GM19351 (cell line): ENCODE measurements around the gene DCDC2B.
"Not testable (repeated sequence)": the region's sequence is repeated elsewhere in the genome, so short reads cannot be mapped to it uniquely, and the experiment has no call there.

ENCODE experiments used
- ATAC-seq: cut with Tn5 transposase; IDR thresholded peaks from one replicate; pipeline ENCODE4 v1.9.1; 2021; ENCODE audit warnings: mild to moderate bottlenecking, moderate library complexity; ENCODE audit not compliant: unreplicated experiment

The DCDC2B gene

DNA sequence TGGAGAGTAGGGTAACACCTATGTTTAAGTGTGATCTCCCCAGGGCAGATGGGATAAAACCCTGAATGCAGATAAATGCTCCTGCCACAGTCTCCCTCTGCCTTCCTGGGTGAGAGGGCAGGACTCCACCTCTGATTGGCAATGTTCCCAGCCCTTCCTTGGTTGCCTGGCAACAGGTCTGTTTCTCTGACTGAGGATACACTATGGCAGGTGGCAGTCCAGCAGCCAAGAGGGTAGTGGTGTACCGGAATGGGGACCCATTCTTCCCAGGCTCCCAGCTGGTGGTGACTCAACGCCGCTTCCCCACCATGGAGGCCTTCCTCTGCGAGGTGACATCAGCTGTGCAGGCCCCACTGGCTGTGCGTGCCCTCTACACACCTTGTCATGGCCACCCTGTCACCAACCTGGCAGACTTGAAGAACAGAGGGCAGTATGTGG lies at the start of gene DCDC2B:
Gene DCDC2B, plus strand, starts transcription at position 199 of the 438 bp plus-strand sequence. Its CDS starts 5 bp downstream, at position 204.
- ATAC-seq: no peak

DNA sequence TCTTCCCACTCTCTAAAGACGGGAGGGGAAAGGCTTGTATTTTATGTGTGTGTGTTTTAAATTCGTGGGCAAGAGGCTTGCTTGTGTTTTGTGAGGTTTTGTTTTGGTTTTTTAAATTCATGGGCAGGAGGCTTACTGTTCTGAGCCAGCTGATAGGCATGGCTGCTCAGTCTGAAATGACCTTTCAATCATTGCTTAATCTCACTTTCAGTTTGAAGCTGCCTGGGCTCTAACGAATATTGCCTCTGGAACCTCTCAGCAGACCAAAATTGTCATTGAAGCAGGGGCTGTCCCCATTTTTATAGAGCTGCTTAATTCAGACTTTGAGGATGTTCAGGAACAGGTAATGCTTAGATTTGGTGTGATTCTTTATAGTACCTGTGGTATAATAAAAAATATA lies 49.7 kb upstream of the DCDC2B start:
- ATAC-seq: no peak

DNA sequence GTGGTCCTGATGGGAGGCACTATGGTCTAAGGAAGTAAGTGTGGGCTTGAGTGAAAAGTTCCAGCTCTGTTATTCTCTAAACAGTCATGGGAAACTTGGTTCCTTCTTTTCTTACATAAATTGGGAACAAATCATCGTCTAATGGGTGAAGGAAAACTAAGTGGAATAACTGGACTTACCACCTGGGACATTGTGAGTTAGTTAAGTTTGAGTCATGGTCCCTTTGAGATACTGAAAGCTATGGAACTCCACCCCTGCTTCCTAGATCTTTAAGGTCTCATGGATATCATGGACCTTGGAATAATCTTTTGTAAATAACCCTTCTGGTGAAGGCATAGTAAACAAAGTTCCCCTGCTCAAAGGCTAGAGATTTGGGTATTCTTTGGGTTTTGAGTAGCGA lies 45.5 kb upstream of the DCDC2B start:
- ATAC-seq: no peak

DNA sequence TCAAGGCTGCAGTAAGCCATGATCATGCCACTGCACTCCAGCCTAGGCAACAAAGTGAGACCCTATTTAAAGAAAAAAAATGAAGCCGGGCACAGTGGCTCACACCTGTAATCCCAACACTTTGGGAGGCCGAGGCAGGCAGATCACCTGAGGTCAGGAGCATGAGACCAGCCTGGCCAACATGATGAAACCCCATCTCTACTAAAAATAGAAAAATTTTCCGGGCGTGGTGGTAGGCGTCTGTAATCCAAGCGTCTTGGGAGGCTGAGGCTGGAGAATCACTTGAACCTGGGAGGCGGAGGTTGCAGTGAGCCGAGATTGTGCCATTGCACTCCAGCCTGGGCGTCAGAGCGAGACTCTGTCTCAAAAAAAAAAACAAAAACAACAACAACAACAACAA lies 43.3 kb upstream of the DCDC2B start:
- ATAC-seq: not testable (repeated sequence)

DNA sequence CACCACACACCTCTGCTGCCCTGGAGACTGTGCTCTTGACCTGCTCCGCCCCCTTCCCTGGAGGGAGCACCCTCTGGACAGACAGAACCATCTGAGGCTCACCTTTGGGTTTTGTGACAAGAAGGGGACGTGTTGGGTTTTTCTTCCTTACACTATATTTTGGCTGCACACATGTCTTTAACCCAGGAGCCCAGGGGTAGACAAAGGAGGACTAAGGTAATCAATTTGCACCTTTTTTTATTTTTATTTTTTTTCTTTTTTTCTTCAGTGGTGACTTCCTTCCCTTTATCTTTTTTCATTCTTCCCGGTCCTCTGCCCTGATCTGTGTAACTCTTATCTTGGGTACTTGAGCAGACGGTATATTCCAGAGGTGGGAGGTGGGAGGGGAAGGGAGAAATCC lies 37.9 kb upstream of the DCDC2B start:
- no peak for ATAC-seq

DNA sequence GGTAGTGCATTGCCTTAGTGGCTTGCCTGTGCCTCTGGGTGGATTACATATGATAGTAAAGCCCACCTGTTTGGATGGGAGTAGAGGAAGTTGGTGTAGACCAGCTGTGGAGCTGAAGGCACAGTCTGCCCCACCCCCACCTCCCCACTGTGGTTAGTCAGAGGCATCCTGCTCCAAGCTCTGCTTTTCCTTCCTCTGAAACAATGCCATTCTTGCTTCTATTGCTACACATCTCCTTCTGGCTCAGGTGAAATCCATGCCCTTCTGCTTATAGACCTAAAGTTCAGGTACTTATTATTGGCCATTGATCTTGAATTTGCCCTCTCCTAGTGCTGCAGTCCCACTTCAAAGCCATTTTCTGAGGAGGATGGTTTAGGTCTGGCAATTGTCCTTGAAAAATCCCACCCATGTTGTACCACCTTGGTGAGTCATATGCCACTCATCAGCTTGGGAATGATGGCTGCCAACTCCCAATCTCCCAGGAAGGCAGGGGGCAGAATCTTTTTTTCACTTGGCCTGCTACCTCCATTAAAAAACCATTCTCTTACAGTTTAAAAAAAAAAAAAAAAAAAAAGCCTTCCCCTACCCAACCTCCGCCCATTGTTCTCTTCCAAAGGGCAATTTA lies 36.2 kb upstream of the DCDC2B start:
- no peak for ATAC-seq

DNA sequence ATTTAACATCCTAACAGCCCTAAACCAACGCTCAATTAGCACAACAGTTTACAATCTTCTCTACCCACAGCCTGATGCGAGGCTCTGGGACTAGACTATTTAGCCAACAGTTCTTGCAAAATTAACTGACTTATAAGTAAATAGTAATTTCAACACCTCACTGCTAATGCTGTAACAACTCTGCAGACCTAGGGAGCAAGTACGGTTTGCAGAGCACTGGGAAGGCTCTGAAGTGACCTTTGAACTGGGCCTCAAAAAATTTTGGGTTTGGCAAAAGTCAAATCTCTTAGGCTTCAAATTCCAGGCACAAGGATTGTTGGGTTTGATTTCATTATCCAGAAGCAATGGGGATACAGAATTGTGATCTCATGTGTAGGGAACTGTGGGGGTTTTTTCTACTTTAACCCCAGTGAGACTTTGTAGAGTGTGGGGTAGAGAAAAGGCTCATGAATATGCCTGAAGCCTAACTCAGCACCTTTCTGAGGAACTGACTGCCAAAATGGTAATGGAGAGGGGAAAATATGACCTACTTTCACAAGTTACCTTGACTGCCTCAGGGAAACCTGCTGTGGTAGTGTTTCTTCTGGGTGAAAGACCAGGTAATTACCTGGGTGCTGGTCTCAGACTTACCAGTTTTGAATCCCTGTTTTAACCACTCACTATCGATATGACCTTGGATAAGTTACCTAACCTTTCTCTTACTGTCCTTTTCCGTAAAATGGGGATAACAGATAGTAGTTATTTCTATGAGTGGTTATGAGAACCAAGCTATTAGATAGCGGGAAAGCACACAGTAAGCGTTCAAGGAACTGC lies 30.3 kb upstream of the DCDC2B start:
- ATAC-seq: no peak

DNA sequence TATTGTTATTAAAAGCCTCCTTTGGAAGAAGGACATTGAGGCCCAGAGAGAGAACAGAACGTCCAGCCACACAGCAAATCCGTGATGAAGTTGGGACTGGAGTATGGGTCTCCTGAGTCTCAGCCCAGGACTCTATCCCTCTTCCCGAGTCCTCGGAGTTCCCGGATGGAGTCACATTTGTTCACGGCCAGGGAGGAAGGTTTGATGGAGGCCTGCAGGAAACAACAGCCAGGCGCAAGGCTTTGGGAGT lies 29.8 kb upstream of the DCDC2B start:
- no peak for ATAC-seq

DNA sequence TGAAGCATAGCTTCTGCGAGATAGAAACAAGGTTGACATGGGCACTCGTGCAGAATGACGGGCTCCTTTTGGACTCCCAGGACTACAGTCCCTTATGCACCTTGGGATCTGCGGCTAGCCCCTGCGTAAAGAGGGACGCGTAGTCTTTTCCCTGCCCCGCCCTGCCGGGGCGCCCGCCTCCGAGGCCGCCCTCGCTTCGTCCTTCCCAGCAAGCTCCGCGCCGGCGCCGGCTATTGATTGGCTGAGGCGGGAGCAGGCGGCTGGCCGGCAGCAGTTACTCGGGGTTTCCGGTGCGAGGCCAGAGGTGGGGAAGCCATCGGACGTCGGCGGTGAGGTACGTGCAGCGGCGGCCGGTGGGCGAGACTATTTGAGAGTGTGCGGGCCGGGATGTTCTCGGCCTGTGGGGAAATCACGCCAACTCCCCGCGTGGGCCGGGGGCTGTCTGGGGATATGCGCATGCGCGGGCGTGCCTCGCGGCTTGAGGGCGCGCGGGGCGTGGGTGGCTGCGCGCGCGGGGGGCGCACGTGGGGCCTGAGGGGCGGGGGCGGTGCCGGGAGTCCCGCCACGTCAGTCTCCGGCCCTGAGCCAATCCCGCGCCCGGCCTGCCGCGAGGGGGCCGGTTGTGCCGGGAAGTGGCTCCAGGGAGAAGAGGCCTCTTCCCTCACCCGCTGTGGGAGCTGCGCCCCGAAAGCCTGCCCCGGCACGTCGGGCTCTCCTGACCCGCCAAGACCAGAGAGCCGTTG lies 29.3 kb upstream of the DCDC2B start, which contains the start of gene TXLNA:
Gene TXLNA, plus strand, starts transcription at position 233 of the 743 bp plus-strand sequence. CDS start 671 bp downstream, outside the sequence.
- peak; percentile 91 for ATAC-seq

DNA sequence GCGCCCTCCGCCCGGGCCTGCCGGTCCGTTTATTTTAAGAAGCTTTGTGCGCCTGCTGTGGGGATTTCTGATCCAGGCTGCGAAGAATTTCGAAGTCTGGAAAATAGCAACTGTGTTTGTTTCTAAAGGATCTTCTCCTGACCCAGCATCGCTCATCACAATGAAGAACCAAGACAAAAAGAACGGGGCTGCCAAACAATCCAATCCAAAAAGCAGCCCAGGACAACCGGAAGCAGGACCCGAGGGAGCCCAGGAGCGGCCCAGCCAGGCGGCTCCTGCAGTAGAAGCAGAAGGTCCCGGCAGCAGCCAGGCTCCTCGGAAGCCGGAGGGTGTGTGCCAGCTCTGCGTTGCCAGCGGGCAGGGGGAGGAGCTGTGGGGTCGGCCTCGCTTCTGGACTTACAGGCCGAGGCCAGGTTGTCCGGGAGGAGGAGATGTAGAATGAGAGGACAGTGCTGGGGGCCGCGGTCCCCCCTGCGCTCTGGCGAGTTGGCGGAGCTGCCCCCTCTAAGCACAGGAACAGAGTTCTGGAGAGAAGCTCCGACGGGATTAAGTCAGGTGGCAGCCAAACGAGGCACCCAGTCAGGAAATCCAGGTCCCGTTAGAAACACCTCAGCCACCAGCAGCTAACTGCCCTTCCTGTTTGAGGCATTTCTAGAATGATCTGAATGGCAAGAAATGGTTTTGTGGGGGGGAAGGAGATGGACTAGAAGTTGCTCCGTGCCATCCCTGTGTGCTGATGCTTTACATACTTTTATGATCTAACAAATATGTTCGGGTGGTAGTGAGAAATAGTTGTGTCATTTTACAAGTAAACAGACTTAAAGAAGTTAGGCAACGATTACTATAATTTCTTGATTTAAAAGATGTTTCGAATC lies 28.5 kb upstream of the DCDC2B start:
- no peak for ATAC-seq

DNA sequence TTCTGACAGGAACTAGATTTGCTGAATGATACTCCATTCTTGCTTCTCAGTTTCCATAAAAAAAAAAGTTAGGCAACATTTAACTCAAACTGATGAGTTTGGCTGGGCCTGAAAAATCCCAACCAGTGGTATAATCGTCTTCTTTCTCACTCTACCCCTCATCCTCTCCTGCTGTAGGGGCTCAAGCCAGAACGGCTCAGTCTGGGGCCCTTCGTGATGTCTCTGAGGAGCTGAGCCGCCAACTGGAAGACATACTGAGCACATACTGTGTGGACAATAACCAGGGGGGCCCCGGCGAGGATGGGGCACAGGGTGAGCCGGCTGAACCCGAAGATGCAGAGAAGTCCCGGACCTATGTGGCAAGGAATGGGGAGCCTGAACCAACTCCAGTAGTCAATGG lies 27.8 kb upstream of the DCDC2B start:
- ATAC-seq: no peak

DNA sequence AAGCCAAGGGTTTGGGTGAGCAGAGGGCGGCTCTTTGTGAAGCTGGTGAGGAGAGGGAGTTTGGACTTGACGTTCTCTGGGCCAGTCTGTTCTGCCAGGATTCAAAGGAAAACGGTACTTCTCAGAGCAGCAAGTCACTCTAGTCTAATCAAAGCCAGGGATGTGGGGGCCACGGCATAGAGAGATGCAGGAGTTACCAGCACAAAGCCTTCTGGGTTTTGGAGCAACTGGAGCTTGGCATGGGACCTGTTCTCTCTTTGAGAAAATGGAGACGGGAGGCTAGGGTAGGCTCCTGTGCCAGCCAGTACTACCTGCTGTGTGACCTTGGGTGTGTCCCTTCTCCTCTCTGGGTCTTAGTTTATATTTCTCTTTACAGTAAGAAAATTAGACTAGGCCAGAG lies 27.3 kb upstream of the DCDC2B start:
- no peak for ATAC-seq

DNA sequence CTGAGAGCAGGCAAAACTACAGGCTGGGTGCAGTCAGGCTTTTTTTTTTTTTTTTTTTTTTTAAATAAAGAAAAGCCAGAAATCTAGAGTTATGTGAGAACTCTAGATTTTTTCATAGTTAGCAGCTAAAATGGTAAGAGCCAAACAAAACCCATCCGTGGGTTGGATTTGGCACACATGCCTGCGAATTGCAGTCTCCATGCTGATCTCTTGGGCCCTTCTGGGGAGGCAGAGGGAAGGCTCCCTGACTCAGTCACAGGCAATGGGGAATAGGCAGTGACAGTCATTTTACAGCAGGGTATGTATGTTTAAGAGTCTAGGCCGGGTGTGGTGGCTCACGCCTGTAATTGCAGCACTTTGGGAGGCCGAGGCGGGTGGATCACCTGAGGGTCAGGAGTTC lies 26.8 kb upstream of the DCDC2B start:
- no peak for ATAC-seq

DNA sequence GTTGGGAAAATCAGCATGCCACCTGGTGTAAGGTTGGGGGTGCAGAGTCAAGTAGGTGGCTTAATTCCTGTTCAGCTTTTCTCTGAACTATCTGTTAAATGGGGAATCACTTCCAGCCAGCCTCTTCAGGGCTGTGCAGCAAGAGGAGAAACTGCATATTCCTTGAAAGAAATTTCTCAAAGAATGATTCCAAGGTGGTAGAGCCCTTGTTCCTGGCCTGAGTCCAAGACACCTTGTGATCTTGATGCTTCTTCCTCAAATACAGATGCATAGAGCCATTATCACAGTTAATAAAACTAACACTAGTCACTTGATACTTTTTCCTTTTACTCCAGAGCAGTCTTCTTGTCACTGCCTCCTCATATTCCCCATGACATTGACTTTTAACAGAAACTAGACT lies 24.2 kb upstream of the DCDC2B start:
- ATAC-seq: no peak

DNA sequence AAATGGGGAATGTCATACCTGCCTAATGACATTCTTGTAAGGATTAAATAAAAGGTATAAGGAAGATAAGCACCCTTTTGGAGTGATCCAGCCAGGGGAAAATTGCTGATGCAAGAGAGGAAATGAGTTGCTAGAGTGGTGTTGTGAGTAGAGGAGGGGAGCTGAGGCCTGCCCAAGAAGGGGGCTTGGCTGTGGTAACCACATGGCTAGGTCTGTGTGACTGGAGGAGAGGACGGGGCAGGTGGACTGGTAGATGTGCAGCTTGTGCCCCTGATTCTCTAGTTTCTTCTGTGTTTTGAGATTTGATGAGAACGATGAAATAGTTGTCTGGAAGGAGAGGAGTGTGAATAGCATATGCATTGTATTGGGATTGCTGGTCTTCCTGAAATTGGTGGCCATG lies 22.8 kb upstream of the DCDC2B start:
- ATAC-seq: no peak

DNA sequence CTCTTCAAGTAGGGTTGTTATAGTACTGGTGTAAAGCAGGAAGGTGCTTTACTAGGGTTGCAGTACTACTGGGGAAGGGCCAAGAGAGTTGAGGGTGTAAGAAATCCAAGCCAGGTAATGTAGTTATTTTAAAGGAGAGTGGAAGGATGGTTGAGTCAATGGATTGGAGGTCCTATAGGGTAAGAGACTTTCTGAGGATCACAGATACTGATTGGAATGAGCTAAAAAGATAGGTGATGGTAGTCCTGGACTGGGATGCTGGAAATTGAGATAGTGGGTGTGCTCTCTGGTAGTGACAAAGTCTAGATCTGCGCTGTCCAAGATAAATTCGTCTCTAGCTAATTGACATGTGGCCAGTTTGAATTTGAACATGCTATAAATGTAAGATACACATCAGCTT lies 22.4 kb upstream of the DCDC2B start:
- ATAC-seq: no peak

DNA sequence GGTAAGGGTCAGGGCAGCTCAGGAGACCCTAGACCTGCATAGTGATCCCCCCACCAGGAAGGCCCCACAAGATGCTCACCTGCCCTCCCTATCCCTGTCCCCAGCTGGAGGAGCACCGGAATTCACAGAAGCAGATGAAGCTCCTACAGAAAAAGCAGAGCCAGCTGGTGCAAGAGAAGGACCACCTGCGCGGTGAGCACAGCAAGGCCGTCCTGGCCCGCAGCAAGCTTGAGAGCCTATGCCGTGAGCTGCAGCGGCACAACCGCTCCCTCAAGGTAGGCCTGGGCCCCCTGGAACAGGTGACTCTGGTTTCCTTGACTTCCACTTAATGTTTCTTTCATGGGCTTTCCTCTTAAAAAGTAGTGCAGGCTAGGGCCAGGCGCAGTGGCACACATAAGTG lies 21.0 kb upstream of the DCDC2B start:
- no peak for ATAC-seq

DNA sequence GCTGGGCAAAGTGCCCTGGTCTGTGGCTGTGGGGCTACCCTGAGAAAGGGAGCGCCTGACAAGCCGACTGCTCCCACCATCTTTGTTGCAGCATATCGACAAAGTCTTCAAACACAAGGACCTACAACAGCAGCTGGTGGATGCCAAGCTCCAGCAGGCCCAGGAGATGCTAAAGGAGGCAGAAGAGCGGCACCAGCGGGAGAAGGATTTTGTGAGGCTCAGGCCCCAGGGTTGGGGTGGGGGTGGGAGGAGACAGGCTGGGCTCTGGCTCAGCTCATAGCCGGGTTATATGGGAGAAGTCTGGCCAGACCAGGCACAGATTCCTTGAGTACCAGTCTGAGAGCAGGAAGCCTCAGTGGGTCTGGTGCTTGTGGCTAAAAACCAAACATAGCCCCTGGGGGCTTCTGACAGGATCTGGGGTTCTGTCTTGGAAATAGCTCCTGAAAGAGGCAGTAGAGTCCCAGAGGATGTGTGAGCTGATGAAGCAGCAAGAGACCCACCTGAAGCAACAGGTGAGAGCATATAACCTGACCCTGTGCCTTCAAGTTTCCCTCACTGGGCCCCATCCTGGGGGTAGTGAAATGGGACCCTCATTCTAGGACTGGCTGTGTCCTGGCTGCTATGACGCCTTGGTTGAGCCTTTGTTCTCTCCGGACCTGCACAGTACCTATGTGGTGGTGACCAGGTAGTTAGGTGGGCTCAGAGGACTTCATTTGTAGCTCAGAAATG lies 16.5 kb upstream of the DCDC2B start:
- ATAC-seq: no peak

DNA sequence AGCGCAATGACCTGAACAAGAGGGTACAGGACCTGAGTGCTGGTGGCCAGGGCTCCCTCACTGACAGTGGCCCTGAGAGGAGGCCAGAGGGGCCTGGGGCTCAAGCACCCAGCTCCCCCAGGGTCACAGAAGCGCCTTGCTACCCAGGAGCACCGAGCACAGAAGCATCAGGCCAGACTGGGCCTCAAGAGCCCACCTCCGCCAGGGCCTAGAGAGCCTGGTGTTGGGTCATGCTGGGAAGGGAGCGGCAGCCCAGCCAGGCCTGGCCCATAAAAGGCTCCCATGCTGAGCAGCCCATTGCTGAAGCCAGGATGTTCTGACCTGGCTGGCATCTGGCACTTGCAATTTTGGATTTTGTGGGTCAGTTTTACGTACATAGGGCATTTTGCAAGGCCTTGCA lies 13.9 kb upstream of the DCDC2B start:
- no peak for ATAC-seq

DNA sequence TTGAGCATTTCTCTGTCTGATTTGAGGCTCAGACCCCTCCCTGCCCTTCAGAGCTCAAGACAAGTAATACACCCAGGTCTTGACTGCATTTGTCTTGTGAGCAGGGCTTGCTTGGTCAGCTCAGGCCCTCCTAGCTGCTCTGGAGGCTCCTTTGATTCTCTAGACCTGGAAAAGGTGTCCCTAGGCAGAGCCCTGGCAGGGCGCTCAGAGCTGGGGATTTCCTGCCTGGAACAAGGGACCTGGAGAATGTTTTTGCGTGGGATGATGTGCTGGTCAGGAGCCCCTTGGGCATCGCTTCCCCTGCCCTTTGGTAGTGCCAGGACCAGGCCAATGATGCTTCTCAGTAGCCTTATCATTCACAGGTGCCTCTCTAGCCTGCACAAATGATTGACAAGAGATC lies 13.4 kb upstream of the DCDC2B start:
- no peak for ATAC-seq
